Measurements from ENCODE around the gene ADAMTS3. TPM values are rescaled to one million over a fixed set of nuclear protein-coding genes. Genes with fewer than 3 reads are reported as not detected.

The ADAMTS3 gene
- 3.6 and 8.9 TPM in 2 replicates for total RNA-seq

GRCh38 chr4:72568959-72569718 lies at the start of gene ADAMTS3:
Gene ADAMTS3 (minus strand): TSS chr4:72569221. CDS start chr4:72568762, 459 bp downstream.

